ENCODE measurements around the gene SLC10A3.

SLC10A3 gene, protein sequence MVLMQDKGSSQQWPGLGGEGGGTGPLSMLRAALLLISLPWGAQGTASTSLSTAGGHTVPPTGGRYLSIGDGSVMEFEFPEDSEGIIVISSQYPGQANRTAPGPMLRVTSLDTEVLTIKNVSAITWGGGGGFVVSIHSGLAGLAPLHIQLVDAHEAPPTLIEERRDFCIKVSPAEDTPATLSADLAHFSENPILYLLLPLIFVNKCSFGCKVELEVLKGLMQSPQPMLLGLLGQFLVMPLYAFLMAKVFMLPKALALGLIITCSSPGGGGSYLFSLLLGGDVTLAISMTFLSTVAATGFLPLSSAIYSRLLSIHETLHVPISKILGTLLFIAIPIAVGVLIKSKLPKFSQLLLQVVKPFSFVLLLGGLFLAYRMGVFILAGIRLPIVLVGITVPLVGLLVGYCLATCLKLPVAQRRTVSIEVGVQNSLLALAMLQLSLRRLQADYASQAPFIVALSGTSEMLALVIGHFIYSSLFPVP

DNA sequence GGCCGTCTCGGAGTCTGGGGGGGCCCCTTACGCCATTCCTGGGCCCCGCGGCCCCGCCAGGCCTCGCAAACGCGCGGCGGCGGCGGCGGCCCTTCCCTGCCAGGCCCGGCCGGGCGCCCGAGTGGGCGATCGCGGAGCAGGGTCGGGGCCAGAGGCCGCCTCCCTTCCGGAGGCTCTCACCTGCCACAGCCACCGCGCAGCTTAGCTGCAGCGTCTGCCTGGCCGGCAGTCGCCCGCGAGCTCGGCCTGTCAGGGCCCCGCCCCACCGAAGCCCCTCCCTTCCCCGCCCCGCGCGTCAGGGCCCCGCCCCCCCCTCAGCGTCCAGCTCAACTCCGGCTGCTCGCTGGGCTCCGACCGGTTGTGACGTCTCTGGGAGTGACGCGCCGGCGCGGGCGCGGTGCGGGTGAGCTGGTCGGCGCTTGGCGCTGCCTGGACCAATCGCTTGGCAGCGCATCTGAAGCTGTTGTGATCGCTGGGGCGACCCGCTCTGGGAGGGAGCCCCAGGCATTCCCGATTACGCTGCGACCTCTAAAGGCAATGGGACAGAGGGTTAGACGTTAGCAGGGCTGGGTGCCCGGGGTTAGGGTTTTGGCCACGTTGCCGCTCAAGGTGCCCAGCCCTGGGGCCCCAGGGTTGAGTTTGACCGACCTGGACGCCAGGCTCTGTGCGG lies at the start of gene SLC10A3:
TSS of gene SLC10A3 (minus strand) at position 216 of the 670 bp plus-strand sequence. CDS start 1,689 bp downstream, outside the sequence.
- peak; percentile 95 for DNase-seq (ENCODE audit: low spot score)

DNA sequence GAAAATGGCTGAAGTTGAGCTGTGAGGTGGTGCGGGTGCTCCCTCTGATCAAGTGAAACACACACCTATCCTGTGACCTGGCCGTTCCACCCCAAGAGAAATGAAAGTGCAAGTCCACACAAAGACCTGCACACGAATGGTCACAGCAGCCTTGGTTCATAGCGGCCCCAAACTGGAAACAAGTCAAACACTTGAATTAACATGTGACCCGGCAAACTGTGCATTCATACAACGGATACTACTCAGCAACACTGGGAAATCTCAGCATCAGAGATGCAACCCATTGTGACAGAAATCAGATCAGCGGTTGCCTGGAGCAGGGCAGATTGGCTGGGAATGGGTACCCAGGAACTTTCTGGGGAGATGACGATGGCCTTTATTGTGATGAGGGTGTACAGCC lies 48.6 kb upstream of the SLC10A3 start:
- peak; percentile 50 for DNase-seq (ENCODE audit: low spot score)

DNA sequence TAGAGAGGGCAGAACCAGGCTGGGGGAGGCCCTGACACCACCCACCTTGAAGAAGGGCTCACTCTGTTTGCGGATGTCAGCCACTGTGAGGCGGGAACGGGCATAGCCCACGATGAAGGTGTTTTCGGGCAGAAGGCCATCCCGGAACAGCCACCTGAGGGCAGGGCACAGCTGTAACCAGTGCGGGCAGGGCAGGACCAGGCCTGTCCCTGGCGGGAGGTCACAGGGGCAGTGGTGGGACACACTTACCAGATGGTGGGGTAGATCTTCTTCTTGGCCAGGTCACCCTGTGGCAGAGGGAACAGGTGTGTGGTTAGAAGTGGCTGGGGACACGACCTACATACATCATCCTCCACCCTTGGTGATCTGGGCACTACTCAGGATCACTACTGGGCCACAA lies 45.5 kb upstream of the SLC10A3 start:
- DNase-seq (ENCODE audit: low spot score): no peak

DNA sequence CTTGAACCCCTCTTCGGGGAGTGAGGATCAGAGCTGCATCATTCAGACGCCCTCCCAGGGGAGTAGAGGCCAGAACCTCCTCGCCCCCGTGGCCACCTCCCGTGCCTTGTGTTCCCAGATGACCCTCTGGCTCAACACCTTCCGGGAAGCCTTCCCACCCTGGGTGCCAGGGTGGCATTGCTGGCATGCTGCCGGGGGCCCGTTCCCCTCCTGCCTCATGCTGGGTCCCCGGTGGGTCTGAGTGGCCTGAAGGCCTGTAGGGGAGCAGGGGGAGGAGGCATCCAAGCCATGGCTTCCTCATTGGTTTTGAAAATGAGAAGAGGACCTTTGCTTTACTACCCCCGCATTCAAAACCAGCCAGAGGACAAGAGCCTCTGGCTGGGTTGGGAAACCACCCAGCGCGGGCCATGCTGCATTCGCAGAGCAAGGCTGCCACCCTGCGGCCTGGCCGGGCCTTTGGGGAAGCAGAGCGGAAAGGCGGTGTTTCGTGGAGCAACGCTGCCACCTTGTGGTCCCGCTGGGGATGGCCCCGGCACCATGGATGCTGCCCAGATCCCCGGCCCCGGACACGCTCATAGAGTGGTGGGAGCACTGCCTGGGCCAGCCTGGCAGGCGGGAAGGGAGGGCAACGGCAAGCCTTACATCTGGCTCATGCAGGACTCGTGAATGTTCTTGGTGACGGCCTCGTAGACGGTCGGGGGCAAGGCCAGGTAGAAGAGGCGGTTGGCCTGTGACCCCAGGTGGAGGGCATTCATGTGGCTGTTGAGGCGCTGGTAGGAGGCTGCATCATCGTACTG lies 44.3 kb upstream of the SLC10A3 start:
- peak; percentile 78 for DNase-seq (ENCODE audit: low spot score)

DNA sequence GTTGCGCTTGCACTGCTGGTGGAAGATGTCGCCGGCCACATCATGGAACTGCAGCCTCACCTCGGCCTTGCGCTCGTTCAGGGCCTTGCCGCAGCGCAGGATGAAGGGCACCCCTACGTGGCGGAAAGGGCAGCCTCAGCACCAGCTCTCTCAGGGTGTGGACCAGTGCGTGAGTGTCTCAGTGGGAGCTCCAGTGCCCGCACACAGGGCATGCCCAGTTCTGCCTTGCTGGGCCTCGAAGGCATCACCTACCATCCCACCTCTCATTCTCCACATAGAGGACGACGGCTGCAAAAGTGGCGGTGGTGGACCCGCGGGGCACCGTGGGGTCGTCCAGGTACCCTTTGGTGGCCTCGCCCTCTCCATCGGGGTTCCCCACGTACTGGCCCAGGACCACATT lies 42.3 kb upstream of the SLC10A3 start:
- no peak for DNase-seq (ENCODE audit: low spot score)

DNA sequence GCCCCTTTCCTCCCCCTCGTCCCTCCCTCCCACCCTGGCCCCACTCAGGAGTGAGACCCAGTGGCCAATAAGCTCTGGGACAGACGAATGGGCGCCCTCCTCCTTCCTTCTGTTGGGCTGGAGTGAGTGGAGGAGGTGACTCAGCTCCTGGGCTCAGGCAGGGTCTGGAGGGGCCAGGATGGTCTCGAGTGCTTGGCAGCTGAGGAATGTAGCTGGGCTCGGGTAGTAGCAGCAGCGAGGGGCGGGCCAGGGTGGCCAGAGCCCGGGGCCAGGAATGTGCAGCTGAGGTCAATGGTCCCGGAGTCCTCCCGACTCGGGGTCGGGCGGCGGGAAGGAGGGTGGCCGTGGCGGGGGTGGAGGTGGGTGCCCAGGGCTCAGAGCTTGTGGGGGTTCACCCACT lies 41.2 kb upstream of the SLC10A3 start:
- DNase-seq (ENCODE audit: low spot score): no peak

DNA sequence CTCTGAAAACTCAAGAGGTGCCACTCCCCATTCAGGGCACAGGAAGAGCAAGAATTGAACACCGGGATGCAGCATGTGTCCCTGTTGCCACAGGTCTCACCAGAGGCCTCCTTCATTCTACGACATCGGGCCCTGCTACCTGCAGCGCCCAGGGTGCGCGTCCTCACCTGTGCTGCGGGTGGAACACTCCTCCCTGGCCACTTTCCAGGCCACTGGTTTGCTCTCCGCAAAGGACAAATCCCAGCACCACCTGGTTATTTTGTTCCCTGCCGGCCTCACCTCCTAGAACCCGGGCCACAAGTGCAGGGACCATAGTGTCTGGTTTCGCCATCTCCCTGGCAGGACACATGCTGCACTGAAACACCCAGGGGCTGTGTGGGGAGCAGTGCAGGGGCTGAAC lies 39.9 kb upstream of the SLC10A3 start:
- no peak for DNase-seq (ENCODE audit: low spot score)

DNA sequence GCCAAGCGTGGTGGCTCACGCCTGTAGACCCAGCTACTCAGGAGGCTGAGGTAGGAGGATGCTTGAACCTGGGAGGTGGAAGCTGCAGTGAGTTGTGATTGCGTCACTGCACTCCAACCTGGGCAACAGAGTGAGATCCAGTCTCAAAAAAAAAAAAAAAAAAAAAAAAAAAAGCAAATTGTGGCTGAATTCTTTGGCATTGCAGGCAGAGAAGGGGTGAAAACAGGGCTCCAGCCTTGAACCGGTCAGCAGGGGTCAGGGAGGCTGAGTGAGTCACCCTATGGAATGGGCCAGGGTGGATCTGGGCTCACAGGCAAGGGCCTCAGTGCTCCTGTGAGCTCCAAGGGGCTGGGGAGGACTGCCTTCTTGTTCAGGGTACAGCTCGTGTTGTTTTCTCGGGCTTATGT lies 38.8 kb upstream of the SLC10A3 start:
- DNase-seq (ENCODE audit: low spot score): no peak

DNA sequence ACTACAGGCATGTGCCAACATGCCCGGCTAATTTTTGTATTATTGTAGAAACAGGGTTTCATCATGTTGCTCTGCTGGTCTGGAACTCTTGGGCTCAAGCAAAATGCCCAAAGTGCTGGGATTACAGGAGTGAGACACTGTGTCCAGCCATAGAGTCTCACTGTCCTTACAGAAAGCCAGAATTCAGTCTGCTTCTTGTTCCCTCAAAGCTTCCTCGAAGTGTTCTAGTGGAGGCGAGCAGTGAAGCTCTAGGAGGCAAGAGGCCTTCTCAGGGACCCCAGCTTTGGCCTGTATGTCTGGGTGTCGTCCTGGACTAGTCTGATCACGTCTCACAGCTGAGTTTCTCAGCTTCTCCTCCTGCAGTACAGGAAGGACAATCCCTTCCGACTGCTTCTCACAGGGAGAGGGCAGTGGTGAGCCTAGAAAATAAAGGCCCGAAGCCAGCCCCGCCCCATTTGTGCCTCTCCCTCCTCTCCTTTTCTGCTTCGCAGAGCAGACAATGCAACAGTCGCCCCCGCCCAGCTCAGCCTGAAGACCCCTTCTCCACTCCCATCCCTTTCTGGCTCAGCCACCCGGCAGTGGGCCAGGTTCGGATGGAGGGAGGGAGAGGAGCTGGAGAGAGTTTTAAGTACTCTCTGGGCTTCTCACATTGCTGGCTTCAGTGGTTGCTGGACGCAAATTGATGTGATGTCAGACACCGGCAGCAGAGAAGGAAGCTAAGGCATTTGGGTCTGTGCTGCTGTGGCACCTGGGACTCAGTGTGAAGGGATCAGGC lies 36.7 kb upstream of the SLC10A3 start:
- DNase-seq (ENCODE audit: low spot score): peak; percentile 83

DNA sequence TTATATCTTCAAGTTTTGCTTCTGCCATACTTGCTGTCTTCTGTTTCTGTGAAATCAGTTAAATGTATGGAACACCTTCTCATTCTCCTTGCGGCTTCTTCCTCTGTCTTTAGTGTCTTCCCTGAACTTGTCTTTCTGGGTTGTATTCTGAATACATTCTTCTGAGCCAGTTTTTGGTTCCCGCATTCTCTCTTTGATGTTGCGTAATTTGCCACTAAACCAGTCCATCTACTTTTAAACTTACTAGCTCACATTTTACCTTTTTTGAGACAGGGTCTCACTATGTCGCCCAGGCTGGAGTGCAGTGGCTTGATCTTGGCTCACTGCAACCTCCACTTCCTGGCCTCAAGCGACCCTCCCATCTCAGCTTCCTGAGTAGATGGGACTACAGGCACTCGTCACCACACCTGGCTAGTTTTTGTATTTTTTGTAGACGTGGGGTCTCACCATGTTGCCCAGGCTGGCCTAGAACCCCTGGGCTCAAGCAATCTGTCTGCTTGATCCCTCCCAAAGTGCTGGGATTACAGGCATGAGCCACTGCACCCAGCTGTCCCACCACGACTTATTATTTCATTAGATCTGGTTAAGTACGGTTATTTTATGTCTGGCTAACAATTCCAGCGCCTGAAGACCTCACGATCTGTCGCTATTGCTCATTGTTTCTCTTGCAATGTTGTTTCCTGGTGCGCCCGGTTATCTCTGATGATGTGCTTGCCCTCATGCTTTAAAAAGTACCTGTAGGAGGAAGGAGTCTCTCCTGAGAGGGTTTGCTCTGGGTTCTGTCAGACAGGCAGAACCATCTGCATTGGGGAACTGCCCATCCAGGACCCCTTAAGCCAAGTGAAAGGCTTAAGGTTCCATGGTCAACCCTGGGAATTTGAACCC lies 35.4 kb upstream of the SLC10A3 start:
- no peak for DNase-seq (ENCODE audit: low spot score)

DNA sequence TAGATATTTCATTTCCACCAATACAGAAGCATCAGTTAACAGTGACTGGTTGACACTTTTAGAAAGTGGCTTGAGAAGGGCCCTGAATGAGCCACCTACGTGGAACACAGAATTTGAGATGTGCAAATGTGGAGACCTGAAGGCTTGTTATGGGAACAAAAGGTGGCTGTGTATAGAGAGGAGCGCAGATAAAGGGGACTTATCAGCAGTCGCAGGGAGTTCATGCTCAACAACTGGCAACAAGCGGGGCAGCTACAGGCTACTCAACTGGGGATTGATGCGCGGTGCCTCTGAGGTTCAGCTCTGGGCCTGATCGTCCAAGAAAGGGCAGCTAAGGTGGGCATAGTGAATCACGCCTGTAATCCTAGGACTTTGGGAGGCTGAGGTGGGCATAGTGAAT lies 29.0 kb upstream of the SLC10A3 start:
- DNase-seq (ENCODE audit: low spot score): no peak

DNA sequence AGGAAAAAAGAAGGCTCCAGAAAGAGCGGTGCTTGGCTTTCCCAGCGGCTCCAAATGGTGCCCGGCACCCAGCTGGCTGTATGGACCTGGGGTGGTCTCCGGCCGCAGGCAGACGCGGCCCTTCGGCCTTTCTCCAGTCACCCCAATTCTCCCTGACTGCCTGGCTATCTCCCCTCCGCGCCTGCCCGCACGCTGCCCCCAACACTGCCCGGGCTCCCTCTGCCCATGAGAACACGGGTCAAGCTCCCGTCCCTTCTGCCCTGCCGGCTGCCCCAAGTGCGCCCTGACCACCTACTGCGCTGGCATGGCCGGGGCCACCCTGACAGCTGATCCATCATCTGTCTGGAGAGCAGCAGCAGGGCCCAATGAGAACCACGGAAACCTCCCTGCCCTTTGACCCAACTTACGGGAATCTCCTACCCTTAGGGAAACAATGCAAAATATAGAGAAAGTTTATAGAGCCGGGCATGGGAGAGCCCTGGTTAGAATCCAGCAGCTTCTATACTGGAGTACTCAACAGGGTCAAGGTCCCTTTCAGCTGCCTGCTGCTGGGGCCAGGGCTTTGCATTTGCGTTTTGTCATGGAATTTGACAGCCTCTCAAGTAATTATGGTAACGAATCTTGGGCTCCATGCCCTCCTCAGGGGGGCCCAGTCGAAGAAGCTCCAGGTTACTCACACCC lies 26.8 kb upstream of the SLC10A3 start:
- no peak for DNase-seq (ENCODE audit: low spot score)

DNA sequence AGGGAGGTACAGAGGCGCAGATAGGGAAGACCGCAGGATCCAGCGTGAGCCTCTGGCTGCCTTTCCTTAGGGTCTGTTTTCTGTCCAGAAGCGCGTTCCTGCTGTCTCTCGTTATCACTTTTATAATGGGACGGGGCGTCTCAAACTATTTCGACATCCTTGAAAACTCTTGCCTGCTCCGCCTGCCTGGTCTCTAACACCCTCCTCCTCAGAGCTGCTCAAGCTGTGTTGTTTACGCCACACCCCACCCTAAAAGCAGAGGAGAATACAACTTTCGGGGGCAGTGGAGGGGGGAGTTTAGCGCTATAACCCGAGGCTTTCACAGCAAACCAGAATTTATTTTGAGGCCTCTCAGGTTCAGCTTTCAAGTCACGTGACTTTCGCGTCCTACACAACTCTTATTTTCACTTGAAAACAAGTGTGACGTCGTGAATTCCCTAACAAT lies 26.2 kb upstream of the SLC10A3 start:
- peak; percentile 69 for DNase-seq (ENCODE audit: low spot score)

DNA sequence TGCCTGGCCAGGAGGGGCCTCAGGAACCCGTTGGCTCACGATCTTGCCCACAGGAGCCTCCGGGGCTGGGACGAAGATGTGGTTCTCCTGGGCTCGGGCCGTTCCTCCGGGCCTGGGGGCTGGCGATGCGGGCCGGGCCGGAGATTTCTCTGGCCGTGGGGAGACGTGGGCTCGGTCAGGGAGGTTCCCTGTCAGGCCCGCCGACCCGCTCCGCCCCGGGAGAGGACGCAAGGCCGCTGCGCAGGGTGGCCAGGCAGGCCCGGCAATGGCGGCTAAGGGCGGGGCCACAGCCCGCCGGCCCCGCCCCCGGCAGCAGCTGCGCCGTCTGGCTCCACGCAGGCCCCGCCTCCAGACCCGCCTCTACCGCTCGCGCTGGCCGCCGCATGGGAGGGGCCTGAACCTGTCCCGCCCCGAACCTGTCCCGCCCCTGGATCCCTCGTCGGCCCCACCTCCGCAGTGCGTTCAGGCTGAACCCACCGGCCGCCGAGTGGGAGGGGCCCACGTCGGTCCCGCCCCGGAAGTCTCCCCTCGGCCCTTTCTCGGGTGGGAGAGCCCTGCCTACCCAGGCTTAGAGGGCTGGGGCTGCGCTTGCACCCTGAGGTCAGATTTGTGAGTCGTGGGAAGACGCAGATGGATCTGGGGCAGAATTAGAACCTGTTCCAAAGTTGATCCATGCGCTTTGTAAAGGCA lies 25.7 kb upstream of the SLC10A3 start, which contains the start of gene FAM3A:
TSS of gene FAM3A (minus strand) at position 267 of the 690 bp plus-strand sequence. CDS start 460 bp downstream, outside the sequence.
- peak; percentile 92 for DNase-seq (ENCODE audit: low spot score)

DNA sequence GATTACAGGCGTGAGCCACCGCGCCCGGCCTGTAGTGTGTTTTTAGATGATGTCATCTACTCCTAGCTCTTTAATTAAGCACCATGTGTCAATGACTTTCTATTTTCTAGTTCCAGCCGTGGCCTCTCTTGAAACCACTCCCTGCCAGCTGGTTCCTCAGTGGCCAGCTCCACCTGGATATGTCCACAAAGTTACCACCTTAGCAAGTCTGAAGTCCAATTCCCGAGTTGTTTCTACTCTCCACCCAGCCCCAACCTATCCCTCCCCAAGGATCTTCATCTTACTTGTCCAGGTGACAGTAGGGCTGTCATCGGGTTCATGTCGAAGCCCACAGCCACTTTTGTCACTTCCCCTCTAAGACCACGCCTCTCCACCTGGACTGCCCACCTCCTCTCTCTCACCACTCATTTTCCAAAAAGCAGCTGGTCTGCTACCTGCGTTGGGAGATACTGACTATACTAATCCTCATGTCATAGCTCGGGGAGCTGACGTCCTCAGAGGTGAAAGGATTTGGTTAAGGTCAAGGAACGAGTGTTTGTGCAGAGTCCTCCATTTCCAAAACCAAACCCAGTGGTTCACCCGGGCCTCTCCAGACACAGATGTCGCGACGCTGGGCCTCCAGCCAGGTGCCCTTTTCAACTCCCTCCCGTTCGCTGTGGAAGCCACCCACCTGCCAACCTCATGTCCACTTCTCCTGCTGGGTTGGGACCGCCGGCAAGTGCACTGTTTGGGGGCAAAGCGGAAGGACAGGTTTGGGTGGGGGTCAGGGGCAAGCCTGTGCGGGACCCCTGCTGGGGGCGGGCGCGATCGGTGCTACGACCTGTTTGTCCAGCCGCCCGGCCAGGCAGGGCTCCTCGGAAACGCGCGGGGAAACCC lies 24.9 kb upstream of the SLC10A3 start:
- DNase-seq (ENCODE audit: low spot score): no peak

DNA sequence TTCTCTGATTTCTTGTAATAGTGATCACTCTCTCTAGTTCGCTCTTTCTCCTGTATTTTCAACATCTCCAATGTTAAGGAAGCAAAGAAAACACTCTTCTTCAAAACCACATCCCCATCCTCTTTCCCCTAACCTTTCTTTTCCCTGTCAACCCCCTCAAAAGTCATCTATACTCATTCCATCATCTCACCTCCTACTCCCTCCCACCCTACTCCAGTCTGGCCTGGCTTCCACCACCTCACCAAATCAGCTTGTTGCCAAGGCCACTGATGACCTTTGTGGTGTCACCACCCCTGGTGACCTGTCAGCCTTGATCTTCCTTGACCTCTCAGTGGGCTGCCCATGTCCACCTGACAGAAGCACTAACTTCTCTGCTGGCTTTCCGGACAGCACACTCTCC lies 23.3 kb upstream of the SLC10A3 start:
- DNase-seq (ENCODE audit: low spot score): no peak

DNA sequence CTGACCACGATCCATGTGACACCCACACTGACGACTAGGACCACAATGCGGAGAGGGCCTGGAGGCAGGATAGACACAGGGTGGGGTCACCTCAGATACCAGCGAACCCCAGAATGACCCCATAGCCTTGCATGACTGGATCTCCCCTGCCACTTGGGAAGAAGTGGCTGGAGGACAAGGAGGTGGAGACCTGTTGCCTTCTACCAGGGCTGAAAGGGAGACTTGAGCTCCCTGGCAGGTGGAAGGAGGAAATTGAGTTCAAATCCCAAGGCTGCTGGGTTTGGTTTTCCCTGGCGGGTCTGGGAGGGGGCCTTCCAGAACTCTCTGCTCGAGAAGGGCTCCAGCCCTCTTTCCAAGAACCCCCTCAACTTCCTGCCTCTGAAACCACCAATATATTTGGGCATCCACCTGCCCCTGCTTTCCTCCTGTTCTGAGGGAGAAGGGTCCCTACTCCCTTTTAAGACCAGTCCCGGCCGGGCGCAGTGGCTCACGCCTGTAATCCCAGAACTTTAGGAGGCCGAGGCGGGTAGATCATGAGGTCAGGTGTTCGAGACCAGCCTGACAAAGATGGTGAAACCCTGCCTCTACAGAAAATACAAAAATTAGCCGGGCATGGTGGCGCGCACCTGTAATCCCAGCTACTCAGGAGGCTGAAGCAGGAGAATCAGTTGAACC lies 22.6 kb upstream of the SLC10A3 start:
- no peak for DNase-seq (ENCODE audit: low spot score)

DNA sequence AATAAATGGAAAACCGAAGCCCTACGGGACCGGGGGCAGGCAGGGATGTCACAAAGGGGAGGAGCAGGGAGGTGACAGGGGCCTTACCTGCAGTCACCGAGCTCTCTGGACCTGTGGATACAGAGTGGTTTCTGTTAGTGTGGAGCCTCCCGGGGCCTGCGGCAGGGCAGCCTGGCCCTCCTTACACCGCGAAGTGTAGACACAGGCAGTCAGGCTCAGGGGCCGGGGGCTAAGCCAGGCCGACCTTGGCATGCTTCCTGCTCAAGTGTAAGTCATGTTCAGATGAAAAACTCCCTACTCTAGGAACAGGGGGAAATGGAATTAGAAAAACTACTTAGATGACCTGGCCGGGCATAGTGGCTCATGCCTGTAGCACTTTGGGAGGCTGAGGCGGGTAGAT lies 21.3 kb upstream of the SLC10A3 start:
- no peak for DNase-seq (ENCODE audit: low spot score)

Measured in globus pallidus (tissue), 1 donor.